ENCODE data around the gene AP3B2.

Gene AP3B2

DNA sequence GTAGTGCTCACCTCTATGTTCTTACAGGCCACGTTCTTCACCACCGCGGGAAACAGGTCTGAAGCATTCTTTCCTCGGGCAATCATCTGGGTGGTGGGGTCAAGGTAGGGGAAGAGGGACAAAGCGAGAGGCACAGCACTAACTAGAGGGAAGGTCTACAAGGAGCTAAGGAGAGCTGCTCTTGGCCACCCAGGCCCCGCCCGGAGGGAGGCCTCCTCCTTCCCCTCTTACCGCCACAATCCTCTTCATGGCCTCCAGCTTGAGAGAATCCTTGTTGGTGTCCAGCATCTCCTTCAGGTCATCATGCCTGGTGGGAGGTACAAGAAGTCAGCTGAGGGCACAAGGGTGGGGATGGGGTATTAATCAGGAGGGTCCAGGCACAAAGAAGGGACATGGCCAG, 20.5 kb downstream of the AP3B2 start:
- FAIRE-seq, result no peak

DNA sequence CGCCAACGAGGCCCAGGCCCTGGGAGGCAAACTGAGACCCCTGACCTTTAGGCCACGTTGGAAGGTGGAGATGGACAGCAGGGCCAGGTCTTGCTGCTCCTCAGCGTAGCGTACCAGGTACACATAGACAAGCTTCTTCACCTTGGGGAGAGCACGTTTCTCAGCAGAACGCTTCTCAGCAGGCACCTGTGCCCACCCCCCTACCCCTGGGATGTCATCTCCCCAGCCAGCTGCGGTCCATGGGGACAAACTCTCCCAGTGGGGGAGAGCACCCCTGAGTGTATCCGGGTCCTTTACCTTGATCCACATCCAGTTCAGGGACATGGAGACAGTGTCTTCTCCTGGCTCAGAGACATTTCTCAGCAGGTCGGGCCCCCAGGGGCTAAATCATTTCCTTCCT, 21.0 kb downstream of the AP3B2 start:
- no peak for FAIRE-seq

DNA sequence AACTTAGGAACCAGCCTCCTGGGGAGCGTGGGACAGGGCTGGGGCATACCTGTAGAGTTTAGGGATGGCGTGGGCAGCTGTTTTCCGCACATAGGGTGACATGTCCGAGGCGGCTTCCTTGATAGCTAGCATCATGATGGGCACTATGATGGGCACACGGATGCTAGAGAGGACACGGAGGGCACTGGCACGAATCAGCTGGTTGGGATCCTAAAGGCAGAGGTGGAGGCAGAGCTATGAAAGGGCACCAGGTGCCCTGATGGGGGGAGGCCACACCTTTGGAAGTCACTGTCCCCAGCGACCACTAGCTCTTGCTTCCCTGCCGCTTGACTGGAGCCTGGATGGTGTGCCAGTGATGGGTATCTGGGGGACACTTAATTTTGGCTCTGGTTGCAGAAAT, 28.3 kb downstream of the AP3B2 start:
- FAIRE-seq, result no peak

DNA sequence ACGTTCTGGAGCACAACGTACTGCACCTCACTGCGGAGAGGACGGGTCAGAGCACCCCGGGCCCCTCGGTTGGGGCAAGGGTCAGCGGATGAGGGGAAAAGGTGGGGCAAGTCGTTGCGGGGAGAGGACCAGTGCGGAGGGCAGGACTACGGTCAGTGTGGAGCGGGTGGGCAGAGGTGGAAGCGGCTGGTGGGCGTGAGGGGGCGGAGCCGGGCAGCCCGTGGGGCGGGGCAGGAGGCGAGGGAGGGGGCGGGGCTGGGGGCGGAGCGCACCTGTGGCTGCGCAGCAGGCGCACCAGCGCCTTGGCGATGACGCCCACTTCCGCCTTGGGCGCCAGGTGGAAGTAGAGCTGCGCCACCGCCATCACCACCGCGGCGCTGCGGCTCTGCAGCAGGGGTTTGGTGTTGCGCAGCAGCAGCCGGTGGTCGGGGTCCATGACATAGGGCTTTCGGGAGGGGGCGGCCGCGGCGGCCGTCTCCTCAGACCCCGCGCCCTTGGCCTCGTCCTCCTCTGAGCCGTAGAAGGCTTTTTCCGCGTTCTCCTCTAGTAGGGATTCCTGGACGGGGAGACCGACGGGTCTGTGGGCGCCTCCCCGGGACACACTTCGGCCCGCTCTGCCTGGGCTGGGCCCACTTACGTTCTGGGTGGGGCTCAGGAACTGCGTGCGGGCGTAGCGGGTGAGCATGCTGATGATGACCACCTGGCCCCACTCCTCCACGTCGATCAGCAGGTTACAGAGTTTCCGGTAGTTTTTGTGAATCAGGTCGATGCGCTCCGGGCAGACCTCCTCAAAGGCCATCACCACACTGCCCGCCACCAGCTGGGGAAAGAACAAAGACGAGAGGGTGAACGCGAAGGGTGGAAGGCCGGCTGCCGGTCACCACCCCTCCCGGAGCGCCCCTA, 29.2 kb downstream of the AP3B2 start:
- FAIRE-seq, result no peak

DNA sequence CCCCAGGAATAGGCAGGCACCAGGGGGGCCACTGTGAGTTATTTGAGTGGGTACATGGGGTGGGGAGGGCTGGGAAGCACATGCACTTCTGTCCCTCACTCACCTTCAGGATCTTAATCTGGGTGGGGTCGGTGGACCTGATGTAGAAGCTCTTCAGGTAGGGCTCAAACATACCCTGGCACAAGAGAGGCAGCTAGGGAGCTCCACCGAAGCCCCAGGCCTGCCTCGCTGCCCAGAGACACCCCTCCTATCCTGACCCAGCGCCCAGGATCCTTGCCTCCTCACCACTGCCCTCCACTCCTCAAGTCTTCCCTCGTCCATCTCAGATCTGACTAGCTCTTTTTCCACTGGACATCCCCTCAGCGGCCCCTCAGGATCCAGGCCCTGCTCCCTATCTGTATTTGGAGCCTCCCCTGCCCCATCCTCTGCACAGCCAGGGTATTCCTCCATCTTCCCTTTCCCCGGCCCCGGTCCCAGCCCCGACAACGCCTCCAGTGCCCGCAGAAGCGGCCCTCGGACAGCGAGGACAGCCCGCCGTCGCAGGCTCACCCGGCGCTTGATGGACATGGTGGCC, 30.0 kb downstream of the AP3B2 start:
- FAIRE-seq, result no peak

DNA sequence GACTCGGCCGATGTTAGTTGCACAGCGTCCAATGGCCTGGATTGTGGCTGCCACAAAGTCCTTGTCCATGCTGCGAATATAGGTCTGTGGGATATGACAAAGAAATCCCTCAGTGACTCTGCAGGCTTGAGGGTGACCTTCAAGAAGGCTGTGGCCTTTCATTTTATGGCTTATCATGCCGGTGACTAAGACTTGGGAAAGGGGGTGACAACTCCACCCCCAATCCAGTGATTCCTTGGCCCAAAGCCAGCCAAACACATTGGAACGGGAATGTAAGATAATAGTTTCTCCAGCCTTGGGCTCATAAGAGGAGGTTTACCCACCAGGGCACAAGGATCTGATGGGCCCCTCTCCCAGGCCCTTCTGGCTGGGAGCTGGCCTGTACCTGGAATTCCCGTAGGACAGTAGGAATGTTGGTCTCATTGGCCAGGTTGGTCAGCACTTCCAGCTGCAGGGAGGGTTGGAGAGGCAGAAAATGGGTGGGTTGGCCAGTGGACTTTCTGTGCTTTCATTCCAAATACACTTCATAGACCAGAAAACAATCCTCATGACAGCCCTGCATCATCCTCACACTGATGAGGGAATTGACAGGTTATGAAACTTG, 31.9 kb downstream of the AP3B2 start:
- no peak for FAIRE-seq

DNA sequence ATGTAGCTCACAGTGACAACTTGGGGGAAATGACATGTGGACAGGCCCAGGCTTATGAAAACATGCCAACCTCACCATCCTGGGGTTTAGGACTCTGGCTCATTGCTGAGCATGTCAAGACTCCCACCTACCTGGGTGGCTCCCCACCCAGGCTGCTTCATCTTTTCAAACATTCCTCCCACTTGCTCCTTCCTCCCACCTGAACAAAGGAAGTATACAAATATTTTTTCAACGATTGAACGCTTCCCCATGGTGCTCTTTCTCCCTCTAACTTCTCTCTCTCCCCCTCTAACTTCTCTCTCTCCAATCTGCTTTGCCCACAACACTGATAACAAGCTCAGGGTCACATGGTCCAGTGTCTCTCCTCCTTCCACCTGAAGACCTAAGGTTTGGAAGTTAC, 34.8 kb downstream of the AP3B2 start:
- FAIRE-seq, result no peak

DNA sequence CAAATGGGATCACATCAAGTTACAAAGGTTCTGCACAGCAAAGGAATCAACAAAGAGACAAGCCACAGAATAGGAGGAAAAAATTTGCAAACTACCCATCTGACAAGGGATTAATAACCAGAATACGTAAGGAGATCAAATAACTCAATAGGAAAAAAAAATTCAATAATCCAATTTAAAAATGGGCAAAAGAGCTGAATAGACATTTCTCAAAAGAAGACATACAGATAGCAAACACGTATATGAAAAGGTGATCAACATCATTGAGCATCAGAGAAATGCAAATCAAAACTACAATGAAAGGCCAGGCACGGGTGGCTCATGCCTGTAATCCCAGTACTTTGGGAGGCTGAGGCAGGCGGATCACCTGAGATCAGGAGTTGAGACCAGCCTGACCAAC, 39.0 kb downstream of the AP3B2 start:
- FAIRE-seq, result no peak

DNA sequence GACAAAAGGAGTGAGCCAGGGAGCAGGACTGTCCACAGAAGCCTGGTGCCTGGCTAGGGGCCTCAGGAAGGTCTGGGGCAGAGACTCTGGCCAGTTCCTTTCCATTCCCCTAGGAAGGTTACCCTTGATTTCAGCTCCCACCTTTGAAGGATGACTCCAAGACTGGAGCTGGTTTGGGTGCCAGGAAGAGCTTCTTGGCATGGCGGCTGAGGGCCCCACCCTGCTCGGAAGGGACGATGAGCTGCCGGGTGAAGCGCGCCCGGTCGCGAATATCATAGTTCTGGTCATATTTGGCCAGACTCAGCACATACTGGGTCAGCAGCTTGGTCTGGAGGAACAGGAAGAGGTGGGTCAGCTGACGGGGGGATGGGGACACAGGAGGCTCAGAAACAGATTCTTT, 43.1 kb downstream of the AP3B2 start:
- no peak for FAIRE-seq

DNA sequence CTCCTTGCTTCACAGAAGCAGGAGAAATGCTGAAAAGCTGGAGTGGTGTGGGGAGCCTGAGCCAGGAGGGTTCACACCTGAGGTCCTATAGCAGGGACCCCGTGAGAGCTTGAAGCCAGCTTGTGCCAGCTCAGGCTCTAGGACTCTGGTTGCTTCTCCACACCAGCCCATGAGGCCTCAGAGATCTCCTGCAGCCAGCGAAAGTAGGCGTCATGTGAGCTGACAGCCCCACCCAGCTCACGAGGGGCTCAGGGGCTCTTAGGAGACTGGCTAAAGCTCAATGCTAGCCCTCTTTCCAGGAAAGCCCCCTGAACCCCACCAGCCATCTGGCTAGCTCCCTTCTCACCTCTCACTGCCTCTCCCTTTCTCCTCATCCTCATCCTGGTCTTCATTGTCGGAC, 45.7 kb downstream of the AP3B2 start:
- no peak for FAIRE-seq

DNA sequence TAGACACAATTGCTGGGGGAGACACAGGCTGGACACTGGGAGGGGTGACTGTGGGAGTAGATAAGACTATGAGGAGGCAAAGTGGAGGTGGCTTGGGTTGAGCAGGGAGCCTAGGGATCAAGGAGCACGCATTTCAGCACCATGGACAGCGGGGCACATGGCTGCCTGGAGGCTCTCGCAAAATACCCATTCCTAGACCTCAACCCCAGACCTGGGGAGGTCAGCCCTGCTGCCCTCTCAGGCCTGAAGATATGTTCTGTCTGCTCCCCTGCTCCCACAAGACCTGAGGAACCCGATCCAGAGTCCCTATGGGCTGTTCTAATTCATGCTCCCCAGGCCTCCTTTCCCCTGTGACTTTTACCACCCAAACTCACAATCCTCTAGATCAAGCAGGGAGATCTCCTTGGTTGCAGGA, 46.5 kb downstream of the AP3B2 start:
- no peak for FAIRE-seq

DNA sequence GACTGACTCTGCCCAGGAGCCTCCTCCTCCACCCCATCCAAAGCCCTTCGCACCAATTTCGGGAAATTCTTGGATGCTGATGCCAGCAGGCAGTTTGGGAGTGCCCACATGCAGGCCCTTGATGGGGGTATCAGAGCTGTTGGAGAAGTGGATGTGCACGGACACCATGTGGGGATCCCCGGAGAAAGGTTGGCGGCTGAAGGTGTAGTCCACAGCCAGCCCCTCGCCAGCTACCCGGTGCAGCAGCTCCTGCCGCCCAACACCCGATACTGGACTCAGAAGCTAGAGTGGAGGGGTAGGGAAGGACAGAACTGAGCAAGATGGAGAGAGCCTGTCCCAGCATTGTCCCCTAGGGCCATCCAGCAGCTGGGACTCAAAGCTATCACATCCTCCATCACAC, 47.0 kb downstream of the AP3B2 start:
- FAIRE-seq, result no peak

DNA sequence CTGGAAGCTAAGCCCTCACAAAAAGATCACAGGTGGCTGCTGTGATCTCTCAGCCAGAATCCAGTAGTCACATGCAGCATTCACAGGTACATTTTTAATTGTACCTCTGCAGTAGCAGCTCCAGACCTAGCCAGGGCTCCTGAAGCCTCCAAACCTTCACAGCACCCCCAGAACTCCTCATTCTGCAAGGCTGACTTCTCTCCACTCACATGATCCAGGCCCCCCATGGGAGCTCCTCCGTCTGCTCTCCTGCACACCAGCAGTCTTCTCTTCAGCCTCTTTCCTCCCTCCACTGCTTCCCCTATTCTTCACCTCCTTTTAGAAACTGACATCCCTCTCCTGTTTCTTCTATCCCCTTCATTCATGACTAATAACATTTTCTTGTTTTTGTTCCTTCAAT, 49.3 kb downstream of the AP3B2 start:
- no peak for FAIRE-seq

DNA sequence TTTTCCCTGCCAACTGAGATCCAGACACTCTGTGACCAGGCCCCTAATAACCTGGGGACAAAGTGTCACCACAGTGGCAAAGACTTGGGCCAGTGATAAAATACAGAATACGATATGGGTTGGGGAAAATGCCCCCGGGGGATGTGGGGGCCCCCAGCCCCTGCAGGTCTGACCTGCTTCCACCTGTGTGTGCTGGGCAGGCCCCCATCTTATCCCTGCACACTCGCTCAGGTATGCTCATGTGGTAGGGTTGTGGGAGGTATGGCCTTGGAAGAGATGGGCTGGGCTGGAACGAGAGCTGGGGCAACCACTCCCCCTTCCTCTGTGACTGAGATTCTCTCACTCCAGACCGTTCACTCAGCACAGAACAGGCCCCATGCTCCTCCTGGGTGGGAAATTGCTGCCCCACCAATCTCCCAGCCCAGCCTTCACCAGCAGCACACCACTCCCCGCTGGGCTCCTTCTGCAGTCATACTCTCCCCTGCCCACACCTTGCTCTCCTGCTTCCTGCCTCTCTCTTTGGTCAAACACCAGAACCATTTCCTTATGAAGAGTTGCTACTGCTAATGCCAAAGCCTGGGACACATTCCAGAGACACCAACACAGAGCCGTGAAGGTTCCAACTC, 52.9 kb downstream of the AP3B2 start:
- no peak for FAIRE-seq

DNA sequence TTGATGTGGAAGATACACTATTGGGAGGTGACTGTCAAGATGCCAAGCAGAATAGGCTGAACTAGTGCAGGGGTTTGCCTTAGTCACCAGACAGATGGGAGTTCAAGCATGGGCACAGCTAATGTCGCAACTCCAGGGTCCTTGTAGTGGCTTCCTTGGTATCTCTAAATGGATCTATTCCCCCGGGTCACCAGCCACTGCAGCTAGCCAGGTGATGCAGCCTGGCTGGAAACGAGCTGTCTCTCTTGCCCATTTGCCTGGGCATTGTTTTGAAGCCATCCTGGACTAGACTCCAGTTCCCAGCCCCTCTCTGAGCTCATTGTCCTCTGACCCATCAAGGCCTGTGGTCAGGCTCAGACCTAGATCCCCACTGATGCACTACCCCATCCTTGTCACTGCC, 54.1 kb downstream of the AP3B2 start:
- no peak for FAIRE-seq

DNA sequence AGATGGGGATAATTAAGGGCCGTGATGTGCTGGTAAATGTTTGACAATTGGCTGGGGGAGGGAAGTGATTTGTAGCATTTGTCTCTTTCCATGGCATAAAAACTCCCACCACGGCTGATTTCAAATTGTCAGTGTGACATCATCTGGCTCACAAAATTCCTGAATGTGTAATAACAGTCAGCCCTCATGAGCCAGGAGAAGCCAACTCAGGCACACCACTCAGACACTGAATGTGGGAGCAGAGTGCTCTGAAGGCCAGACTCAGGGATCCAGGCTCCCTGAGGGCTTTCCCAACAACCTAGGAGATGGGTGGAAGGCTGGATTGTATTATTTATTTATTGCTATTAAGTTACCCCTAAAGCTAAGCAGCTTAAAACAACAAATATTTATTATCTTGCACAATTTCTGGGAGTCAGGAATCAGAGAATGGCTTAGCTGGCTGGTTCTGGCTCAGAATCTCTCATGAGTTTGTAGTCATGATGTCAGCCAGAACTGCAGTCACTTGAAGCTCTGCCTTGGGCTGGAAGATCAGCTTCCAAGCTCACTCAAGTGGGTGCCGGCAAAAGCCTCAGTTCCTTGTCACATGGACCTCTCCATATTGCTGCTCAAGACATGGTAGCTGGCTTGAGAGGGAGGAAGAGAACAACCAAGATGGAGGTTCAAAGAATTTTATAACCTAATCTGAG, 56.0 kb downstream of the AP3B2 start:
- no peak for FAIRE-seq

DNA sequence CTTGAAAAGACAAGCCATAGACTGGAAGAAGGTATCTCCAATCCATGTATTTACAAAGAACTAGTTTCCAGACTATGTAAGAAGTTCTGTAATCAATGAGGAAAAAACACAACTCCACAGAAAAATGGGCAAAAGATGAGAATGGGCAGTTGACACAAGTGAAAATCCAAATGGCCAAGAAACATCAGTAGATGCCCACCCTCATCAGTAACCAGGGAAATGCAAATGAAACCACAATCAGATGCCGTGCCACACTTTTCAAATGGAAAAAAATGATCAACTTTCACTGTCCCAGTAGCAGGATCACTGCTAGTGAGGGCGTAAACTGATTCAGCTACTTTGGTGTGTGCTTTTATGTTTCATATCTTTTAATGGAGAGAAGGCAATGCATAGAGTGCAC, 58.0 kb downstream of the AP3B2 start:
- no peak for FAIRE-seq

DNA sequence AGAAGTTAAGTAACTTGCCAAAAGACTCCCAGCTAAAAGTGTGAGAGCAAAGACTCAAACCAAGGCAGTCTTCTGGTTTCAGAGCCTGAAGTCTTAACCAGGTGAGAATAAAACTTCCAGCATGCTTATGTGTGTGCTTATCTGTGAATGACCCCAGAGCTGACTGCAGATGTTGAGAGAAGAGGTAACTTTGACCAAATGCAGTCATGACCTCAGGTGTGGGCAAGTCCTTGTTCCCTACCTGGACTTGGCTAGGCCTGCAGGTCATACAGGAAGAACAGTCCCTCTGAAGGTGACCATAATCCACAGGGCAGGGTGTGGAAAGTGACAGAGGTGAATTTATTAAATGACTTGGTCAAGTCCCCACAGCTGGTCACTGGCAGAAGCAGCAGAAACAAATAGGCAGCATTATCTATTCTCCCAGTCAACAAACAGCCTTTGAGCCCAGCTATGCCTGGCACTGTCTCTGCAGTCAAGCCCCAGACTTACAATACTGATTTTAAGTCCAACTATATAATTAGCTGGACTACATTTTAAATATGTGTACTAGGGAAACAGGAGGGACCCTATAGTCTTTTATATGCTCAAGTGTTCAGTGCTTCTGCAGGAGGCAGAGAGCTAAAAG, 59.5 kb downstream of the AP3B2 start:
- no peak for FAIRE-seq

DNA sequence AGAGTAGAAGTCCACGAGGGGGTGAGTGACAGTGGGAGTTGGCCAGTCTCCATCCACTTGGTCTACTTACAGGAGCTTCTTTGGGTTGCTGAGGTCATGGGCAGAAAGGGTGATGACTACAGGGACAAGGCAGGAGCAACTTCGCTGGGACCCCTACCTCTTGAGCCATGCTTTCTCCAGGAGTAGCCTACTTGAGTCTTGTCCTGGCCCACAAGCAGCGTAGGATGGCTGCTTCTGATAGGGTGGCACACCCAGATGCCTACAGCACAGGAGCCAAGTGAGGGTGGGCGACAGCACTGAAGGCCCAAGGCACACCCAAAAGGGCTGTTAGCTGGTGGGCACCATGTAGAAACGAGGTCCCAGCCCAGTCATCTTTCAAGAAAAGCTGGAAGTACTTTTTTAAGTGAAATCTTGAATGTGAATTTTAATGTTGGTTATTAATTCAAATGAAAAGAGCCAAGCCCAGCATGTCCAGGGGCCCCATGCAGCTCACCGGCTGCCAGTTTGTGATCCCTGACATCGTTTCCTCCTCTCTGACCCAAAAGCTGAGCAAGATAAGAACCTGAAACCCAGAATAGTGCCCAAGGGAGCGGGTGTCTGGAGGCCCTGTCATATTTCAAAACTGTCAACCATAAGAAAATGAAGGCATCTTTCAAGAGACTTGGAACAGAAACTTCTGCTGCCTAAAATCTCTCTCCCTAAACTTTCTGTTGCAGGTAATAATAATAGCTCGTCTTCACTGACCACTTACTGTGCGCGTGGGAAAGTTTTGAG, 60.3 kb downstream of the AP3B2 start:
- no peak for FAIRE-seq

DNA sequence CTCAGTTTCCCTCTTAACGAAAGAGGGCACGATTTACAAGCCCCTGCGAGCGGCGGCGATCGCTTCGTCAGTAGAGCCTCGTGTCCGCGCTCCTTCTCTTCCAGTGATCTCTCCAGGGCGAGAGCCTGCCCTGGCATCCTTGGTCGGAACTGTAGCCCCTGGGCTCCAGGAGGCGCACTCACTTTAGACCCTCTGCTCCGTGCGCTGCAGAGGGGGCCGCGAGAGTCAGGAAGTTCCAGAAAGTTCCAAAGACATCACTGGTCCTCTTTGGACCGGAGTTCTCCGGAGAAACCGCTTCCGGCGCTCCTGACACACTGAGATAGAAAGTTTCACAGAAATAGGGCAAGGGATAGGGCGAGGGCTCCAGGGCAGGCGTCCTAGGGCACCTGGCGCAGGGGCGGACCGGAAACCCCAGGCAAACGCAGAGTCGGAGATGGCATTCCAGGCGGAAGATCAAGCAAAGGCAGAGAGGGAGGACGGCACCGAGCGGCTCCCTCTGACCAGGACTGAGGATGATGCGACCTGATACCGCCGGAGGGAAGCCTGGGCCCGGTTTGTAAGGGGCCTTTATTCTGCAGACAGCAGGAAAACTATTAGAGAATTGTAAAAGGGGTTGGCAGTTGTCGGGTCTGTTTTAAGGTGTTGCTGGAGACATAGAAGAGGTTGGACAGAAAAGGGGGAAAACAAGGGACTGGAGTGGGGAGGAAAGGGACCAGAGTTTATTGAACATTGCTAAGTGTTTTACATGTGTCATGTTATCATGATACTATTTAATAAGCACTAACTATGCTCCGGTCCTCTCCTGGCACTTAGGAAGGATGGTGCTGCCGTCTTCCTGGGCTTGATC, 61.2 kb downstream of the AP3B2 start:
- no peak for FAIRE-seq

DNA sequence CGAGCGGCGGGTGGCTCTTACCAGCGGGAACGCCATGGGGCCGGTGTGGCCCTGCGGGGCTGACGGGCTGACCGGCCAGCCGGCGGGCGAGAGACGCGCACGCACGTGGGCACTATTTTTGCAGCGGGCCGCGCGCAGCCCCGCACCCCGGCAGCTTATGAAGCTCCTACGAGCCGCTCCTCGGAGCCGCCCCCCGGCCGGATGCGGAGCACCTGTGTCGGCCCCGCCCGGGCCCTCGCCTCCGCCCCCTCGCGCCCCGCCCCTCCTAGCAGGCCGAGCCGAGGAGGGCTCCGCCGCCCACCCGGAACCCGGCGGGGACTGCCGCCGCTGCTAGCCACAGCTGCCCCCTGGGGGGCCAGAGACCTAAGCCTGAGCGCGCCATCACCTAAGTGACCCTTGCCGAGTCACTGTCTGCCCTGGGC, 61.8 kb downstream of the AP3B2 start:
- no peak for FAIRE-seq
